ENCODE data around the gene OR8D4.

DNA sequence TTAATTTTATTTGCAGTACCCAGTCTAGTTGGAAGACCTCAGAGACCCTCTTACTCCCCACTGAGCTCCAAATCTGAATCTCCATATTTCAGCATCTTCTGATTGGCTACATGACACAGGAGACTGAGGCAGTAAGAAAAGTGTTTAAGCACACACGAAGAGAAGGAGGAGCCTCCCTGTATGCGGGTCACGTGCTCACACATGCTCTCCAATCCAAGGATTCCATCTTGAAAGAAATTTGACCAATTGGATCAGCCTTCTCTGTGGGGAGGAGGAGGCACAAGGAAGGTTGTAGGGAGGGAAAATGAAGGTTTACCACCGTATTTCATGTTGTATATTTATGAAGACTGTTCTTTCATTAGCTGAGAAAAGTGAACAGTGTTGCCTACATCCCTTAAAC, 40.4 kb downstream of the OR8D4 start:
- TF ChIP-seq, protein P1, sequence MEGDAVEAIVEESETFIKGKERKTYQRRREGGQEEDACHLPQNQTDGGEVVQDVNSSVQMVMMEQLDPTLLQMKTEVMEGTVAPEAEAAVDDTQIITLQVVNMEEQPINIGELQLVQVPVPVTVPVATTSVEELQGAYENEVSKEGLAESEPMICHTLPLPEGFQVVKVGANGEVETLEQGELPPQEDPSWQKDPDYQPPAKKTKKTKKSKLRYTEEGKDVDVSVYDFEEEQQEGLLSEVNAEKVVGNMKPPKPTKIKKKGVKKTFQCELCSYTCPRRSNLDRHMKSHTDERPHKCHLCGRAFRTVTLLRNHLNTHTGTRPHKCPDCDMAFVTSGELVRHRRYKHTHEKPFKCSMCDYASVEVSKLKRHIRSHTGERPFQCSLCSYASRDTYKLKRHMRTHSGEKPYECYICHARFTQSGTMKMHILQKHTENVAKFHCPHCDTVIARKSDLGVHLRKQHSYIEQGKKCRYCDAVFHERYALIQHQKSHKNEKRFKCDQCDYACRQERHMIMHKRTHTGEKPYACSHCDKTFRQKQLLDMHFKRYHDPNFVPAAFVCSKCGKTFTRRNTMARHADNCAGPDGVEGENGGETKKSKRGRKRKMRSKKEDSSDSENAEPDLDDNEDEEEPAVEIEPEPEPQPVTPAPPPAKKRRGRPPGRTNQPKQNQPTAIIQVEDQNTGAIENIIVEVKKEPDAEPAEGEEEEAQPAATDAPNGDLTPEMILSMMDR (IDR thresholded peaks at IDR 0.05; ENCODE audit: insufficient read depth, low read length, poor library complexity, severe bottlenecking) = no peak
- TF ChIP-seq EZH2phosphoT487 (conservative IDR thresholded peaks at IDR 0.05; ENCODE audit: low read length) = no peak

All from SU-DHL-6 (cell line).